COR-L47 (cell line): Measurements from ENCODE around the gene ABR.
A peak's percentile ranks its signal among the peaks of the same experiment; 100 is the strongest.
"Not testable (repeated sequence)": the region's sequence is repeated elsewhere in the genome, so short reads cannot be mapped to it uniquely, and the experiment has no call there.

Experiments
- DNase-seq: peaks from one replicate; lab custom pipeline; 2025; lab: John Stamatoyannopoulos, UW

ABR gene

DNA sequence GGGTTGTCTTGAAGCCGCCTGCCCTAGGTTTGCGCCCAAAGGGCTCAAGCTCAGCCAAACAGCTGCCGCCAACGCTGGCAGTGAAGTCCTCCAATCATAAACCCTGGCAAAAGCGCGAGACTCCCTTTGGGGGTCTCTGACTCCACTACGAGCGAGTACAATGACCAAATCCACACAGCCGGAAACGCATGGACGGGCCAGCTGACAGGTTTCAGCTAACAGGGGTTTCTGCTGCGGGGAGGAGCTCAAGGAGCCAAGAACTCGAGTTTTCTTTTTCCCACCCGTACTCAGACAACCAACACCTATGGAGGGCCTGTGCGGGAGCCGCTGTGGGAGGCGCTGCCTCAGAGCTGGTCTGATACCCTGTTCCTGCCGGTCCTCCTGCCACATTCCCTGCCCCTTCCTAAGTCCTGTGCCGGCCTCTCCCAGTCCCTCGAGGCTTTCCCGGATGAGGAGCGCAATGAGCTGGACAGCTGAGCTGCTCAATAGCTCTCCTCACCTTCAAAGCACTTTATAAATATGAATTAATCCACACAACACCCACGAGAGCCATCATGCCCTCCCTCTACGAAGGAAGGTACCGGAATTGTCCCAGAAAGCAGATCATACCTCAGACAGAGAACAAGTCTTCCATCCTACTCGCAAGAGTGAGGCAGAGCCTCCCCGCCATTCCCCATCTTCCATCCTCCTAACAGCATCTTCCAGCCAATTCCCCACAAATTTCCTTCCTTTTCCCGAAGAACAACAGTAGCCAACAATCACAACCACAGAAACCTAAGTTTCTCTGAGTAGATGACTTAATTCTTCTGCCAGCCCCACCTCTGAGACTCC, 6.1 kb downstream of the ABR start:
- DNase-seq, result no peak

DNA sequence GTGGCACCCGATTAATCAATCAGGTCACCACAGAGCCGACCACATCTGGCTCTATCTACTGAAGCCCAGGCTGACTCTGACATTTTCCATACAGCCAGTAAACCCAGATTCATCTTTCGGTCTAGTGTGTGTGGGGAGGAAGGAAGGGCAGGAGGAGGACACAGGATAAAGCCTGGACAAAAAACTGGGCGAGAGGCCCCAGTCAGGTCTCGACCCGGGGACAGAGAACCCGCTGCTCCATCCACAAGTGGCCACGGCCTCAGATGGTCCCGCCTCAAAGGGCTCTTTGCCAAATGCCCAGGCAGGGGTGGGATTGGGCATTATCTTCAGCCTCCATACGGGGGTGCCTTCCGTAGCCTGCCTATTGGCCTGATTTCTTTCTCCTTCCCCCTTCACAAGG, 7.8 kb downstream of the ABR start:
- DNase-seq, result no peak

DNA sequence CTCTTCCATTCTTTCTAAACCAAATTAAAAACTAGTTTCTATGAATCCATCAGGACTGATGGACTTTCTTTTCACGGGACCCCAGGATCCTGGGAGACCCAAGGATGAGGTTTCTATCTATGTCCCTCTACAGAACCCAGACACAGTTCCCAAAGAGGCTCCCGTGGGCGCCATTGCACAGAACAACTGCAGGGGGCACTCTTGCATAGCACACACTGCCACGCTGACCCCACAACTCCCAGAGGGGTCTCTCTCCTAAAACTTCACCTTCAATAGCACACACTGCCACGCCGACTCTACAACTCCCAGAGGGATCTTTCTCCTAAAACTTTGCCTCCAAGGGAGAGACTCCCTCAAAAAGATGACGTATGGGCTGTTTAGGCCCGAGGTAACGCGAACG, 9.0 kb downstream of the ABR start:
- no peak for DNase-seq

DNA sequence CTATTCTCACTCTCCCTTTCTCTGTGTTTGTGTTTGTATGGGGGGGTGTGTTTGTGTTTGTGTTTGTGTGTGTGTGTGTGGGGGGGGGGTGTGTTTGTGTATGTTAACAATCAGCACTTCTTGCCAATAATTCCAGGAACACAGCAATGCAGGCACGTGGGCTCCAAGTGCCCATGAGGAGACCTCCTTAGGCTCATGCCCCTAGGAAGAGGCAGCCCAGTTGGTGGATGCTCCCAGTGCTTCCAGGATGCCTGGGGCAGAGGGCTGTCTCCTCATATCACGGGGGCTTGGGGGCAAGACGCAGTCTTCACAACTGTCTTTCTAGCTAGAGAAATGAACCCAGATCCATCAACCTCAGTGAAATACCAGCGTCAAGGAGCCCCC, 9.9 kb downstream of the ABR start:
- no peak for DNase-seq

DNA sequence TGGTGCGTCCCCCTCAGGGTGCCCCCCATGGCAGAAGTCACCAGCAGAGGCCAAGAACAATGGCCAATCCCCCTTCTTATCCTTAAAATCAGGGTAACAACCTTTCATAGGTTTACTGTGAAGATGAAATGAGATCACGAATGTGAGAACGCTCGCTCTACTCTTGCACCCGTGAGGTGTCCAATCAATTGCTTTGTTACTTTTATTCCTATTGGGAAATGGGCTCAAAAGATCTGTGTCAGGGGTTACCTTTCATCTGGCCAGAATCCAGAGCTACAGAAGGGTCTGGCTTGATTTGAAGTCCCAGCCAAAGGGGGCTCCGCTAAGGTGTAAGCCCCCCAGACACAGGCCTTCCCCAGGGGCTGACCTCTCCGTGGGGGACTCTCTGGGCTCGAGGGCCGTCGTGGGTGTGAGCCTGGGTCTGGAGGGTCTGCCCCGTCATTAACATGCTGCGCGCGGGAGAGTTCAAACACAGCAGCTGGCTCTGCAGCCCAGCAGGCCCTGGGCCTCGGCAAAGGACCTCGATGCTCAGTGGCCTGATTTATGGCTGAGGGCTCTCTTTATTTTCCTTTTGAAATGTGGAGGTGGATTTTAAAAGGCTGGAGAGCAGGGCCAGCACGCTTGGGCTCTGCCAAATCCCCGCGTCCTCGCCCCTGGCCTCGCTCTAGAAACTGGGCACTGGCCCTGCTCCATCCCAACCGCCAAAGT, 10.4 kb downstream of the ABR start:
- DNase-seq, result no peak

DNA sequence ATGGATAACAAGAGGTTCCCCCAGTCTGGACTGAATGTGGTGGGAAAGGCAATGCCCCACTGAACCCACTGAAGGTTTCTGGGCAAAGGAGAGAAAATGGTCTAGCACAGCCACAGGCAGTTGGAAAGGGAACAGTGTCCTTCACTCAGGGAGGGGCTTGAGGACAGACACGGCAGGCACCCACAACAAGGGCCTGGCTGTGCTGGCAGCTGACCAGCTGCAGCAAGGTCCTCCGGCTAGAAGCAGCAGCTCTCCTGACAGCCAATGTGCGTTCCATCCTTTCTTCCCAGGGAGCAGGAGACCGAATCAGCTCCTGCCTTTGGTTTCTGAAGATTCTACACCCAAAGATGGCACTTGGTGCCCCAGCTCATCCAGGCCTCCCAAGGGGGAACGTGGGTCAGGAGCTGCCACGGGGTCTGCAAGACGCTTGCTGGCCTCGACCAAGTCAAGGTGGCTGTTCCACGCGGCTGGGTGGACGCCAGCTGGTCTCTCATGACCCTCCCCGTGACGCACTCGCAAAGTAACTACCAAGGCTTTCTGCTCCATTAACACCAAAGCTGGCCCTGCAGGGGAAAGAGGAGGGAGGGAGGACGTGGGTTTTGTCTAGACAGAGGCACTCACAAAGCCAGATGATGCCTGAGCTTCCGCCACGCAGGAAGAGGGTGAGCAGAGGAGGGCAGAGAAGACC, 11.1 kb downstream of the ABR start:
- no peak for DNase-seq

DNA sequence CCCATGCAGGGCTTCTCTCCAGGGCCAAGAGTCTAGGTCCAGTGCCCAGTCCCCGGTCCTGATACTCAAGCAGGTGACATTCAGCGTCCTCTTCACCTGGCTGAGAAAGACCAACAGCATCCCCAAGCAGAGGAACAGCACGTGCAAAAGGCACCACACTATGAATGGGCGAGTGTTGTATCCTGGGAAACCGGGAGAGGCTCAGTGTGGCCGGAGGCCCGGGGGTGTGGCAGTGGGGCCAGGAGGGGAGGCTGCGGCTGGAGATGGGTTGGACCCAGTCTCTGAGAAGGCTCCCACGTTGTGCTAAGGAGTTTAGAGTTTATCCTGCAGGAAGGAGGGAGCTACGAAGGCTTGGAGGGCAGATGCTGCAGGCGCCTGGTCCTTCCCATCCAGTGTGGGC, 13.5 kb downstream of the ABR start:
- no peak for DNase-seq

DNA sequence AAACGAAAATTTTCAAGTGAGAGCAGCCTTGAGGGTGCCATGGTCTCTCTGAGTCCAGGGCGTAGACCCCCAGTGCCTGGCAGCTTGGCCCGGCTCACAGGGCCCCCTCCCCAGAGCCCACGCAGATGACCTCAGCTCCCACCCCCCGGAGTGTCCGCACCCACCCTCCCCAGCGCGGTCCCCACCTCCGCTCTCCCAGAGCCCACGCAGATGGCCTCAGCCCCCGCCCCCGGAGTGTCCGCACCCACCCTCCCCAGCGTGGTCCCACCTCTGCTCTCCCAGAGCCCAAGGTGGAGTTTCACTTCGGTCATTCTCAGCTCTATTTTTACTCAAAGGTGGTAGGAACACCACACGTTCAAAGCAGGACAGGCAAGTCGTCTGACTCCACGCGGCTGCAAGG, 13.9 kb downstream of the ABR start:
- no peak for DNase-seq

DNA sequence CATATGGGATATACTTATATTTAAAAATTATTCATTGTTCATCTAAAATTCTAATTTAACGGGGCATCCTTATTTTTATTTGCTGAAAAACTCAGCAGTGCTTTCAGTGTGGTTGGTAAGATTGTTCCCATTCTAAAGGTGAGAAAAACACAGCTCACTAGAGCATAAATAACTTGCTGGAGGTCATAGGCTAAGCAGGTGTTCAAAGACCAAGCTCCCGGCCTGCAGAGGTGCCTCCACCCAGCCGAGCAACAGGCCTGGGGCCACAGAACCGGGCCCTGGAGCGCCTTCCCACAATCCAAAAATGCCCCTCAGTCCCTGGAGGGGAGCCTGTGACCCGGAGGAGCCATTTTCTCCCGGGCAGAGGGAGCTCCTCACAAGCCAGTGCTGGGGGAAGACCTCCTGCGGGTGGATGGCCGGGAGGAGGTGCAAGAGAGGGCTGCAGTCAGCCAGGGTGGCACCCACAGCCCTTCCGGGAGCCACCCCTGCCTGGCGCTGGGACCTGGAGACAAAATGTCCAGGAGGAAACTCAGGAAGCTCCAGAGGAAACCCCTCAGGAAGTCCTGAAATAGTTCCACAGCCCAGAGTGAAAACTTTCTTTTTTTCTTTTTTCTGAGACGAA, 14.7 kb downstream of the ABR start:
- no peak for DNase-seq

DNA sequence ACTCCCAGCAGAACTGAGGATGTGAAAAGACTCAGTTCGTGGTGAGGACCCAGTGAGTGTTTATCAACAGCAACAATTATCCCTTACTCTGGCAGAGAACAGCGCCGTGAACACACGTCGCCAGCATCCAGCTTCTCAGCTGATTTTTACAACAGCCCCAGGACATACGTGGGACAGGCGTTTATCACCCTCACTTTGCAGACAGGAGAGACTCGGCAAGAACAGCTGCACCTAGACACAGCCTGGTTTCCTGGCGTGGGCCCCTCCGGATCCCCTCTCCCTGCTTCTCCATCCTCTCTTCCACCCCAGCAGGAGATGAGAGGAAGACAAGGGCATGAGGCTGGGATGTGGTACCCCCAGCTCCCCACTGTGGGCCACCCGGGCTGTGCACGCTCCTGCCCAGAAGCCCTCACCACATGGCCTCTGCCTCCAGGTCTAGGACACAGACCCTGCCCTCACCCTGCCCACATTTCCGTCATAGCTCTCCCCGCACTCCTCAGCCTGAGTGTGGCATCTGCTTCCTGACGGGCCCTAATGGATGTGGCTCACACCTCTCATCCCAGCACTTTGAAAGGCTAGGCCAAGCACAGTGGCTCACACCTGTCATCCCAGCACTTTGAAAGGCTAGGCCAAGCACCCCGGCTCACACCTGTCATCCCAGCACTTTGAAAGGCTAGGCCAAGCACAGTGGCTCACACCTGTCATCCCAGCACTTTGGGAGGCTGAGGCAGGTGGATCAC, 17.5 kb downstream of the ABR start:
- no peak for DNase-seq

DNA sequence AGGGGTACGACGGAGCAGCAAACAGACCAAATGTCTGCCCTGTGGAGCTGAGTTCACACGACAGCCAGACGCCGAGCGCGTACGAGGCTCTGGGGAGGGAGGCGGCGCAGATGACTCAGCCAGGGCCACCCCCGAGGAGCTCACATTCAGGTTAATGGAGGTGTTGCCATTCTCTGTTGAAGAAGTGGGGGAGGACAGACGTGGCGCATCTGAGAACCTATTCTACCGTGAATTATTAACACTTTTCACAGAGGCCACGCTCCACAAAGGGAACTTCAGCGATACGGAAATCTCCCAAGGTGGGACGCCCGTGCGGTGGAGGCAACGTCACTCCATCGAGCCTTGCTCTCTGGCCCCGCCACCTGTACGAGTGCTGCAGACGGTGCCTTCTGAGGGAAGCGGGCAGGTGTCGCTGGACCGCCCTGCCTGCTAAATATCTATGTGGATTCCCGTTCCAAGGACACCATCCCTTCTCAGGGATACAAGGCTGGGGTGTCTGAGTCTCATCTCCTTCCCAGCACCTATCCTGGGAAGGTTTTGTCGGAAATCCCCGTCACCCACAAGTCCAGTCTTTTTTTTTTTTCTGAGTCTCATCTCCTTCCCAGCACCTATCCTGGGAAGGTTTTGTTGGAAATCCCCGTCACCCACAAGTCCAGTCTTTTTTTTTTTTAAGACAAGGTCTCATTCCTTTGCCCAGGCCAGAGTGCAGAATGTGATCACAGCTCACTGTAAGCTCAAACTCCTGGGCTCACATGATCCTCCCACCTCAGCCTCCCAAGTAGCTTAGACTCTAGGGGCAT, 19.0 kb downstream of the ABR start:
- DNase-seq, result no peak

DNA sequence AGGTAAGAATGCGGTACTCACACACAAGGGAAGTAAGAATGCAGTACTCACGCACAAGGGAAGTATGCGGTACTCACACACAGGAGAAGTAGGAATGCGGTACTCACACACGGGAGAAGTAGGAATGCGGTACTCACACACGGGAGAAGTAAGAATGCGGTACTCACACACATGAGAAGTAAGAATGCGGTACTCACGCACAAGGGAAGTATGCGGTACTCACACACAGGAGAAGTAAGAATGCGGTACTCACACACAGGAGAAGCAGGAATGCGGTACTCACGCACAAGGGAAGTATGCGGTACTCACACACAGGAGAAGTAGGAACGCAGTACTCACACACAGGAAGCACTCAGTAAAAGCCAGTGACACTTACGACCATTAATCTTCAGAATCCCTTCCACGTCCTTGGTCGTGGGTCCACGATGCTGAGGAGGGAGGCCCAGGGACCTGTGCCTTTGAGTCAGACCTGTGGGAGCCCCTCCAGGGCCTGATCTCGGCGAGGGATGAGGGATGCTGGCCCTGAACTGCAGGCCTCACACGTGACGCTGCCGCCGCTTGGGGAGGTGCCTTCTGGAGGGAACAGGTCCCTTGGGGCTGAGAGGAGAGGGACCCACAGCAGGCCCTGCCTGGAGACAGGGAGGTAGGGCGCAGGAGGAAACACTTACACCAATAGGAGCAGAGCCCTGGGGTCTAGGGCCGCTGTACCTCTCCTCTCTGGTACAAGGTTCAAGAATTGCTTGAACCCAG, 20.2 kb downstream of the ABR start:
- DNase-seq, result no peak

DNA sequence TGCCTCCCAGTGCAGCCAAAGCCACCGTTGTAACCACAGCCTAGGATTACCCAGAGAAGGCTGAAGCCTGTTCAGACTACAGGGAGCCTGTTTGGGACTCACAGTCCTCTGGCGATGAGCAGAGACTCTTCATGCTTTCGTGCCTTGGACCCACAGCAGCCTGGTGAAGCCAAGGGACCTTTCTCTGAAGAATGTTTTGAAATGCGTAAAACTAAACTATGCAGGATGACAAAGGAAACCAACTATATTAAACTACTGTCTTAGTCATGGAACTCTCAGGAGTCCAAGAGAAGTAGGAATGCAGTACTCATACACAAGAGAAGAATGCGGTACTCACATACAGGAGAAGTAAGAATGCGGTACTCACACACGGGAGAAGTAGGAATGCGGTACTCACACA, 20.9 kb downstream of the ABR start:
- DNase-seq, result no peak

DNA sequence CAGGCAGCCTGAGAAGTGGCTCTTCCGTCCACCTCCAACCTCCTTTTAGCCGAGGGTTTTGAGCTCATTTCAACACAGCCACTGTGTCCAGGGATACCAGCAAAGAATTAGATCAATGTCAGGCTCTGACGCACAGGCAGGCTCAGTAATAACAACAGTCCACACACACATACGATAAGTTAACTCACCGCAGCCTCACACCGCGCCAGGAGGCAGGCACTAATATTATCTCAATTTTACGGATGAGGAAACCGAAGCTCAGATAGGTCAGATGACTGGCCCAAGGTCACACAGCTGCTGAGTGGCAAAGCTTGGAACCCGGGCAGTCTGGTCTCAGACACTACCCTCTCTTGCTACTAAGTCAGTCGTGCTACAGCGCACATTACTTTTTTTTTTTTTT, 22.9 kb downstream of the ABR start:
- DNase-seq, result no peak

DNA sequence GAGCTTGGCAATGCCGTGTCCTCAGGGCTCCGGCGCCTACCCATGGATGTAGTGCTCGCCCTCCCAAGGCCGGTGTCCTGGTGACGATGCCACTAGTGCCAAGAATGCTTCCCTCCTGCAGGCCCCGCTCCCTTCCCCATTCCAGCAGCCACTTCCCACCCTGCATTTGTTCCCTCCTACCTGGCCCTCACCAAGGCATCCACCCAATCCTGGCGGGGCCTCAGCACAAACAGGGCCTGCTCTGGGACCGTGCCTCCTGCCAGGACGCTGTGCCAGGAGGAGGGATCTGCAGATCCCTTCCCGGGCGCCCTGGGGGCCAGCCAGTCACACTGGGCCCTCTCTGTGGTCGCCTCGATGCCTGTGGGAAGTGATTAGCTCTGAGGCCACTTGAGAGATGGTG, 25.1 kb downstream of the ABR start:
- no peak for DNase-seq

DNA sequence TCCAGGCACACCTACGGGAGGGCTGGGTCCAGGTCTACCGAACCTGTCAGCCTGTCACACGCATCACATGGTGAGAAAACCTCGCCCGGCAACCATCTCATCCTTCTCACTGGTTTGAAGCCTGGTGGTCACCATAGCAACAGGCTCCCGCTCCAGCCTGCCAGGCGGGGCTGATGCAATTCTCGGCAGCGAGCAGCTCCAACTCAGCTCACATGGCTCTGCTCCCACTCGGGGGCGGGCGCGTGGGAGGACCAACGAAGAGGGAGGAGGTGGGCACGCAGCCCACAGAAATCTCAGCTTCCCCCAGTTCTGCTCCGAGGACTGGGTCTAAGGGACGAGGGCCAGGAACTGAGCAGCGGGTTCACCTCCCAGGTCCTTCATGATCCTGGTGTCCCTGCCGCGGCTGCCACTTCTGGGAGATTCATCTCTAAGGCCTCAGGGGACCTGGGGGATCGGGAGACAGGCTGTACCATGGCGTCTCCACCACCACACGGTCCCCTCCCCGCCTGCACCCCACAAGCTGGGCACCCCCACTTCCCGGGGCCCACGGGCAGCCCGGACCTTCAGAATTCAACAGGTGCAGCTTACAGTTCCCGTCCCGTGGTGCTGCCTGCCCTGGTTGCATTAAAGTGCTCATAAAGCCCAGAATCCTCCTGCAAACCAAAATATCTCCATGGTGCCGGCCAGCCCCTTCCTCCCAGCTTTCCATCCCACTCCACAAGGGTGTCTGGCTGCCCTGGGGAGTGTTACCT, 25.8 kb downstream of the ABR start:
- peak; percentile 73 for DNase-seq

DNA sequence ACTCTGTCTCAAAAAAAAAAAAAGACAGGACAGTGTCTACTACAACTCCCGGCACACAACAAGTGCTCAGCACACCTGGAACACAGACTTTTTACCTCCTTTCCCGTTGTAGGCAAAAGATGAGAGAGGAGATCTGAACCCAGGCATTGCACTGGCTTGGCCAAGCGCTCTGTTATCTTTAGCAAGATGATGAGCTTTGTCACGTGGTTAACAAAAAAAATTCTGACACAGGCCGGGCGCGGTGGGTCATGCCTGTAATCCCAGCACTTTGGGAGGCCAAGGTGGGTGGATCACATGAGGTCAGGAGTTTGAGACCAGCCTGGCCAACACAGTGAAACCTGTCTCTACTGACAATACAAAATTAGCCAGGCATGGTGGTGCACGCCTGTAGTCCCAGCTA, 27.2 kb downstream of the ABR start:
- DNase-seq, result not testable (repeated sequence)

DNA sequence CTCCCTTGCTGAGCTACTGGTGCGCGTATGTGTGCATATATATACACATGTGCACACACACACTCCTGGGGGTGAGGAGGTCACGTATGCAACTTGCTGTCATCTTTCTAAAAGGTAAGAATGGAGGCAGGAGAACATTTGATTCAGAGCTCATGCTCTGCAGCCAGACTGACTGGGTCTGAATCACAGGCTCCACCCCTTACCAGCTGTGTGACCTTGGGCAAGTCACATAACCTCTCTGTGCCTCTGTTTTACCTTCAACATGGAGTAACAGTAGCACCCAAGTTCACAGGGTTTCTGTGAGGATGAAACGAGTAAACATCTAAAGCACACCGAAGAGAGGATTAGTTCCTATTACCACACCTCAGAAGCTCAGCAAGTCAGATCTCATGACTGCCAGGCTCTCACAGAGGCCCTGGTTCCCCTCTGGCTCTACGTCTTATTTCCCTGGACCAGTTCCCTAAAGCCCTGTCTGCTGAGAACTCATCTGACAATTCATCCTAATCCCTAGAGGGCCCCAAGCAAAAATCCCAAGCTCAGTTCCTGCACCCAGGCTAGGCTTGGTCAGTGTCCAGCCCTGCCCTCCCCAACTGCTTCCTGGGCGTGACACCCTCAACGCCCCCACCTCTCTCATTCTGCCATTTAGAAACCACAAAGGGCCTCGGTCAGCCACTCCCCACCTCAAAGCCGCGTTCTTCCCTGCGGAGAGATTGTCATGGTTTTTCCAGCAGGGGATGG, 28.7 kb downstream of the ABR start:
- DNase-seq, result no peak

DNA sequence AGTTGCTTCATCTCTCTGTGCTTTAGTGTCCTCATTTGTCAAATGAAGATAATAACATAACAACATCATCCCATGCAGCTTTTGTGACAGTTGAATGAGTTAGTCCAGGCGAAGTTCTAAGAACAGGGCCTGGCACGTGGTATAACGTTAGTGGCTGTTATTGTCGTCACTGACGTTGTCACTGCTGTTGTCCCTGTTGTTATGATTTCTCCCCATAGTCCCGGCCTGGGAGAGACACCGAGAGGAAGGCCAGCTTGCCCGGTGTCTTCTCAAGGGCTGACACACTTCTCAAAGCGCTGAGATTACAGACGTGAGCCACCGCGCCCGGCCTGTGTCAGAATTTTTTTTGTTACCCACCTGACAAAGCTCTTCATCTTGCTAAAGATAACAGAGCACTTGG, 29.9 kb downstream of the ABR start:
- DNase-seq, result no peak
